Measurements from ENCODE around the gene CAP2. TPM values are rescaled to one million over a fixed set of nuclear protein-coding genes. Genes with fewer than 3 reads are reported as not detected.
A peak's percentile ranks its signal among the peaks of the same experiment; 100 is the strongest.

The CAP2 gene
- total RNA-seq, 1 donor from 2014 or later = 8.5 TPM

- no peak overlapping the region for H3K4me3 ChIP-seq (ENCODE audit: low read depth, low read length)
- H3K27me3 ChIP-seq (ENCODE audit: control insufficient read depth, insufficient read depth, low read length) = no peaks in the 10 kb centered on the region
- DNase-seq (ENCODE audit: low read depth) = no peak
- no peak for TF ChIP-seq CTCF (IDR thresholded peaks at IDR 0.05; ENCODE audit: insufficient read depth, low read length, poor library complexity, severe bottlenecking)
- no peaks in the 10 kb centered on the region for H3K36me3 ChIP-seq (ENCODE audit: control insufficient read depth, insufficient read depth, low read length)
These were observed 21.9 kb downstream of the CAP2 start for GRCh38 chr6:17415321-17415720.

- Histone ChIP-seq H3K4me3 (ENCODE audit: low read depth, low read length) (no peak overlapping the region), H3K36me3 (ENCODE audit: control insufficient read depth, insufficient read depth, low read length) (no peaks in the 10 kb centered on the region), H3K27me3 (ENCODE audit: control insufficient read depth, insufficient read depth, low read length) (no peaks in the 10 kb centered on the region)
- no peak for TF ChIP-seq CTCF (IDR thresholded peaks at IDR 0.05; ENCODE audit: insufficient read depth, low read length, poor library complexity, severe bottlenecking)
- DNase-seq (ENCODE audit: low read depth) = no peak
These were observed 23.4 kb downstream of the CAP2 start for GRCh38 chr6:17416806-17417205.

- no peaks in the 10 kb centered on the region for H3K36me3 ChIP-seq (ENCODE audit: control insufficient read depth, insufficient read depth, low read length)
- no peaks in the 10 kb centered on the region for H3K27me3 ChIP-seq (ENCODE audit: control insufficient read depth, insufficient read depth, low read length)
- DNase-seq (ENCODE audit: low read depth) = peak; percentile 76
- H3K4me3 ChIP-seq (ENCODE audit: low read depth, low read length) = no peak overlapping the region
- TF ChIP-seq CTCF (IDR thresholded peaks at IDR 0.05; ENCODE audit: insufficient read depth, low read length, poor library complexity, severe bottlenecking) = no peak
These were observed 24.4 kb downstream of the CAP2 start for GRCh38 chr6:17417817-17418216.

GRCh38 chr6:17418281-17419188 is 25.1 kb downstream of the CAP2 start:
- TF ChIP-seq CTCF (IDR thresholded peaks at IDR 0.05; ENCODE audit: insufficient read depth, low read length, poor library complexity, severe bottlenecking) = no peak
- no peak overlapping the region for H3K4me3 ChIP-seq (ENCODE audit: low read depth, low read length)

GRCh38 chr6:17419189-17419575 is 25.8 kb downstream of the CAP2 start:
- Histone ChIP-seq H3K4me3 (ENCODE audit: low read depth, low read length) (no peak overlapping the region), H3K27me3 (ENCODE audit: control insufficient read depth, insufficient read depth, low read length) (no peaks in the 10 kb centered on the region), H3K36me3 (ENCODE audit: control insufficient read depth, insufficient read depth, low read length) (no peaks in the 10 kb centered on the region)
- no peak for DNase-seq (ENCODE audit: low read depth)
- TF ChIP-seq CTCF (IDR thresholded peaks at IDR 0.05; ENCODE audit: insufficient read depth, low read length, poor library complexity, severe bottlenecking) = no peak

More at GRCh38 chr6:17418281-17419188, 25.1 kb downstream of the CAP2 start:
- H3K36me3 ChIP-seq (ENCODE audit: control insufficient read depth, insufficient read depth, low read length) = no peaks in the 10 kb centered on the region
- H3K27me3 ChIP-seq (ENCODE audit: control insufficient read depth, insufficient read depth, low read length) = no peaks in the 10 kb centered on the region
- DNase-seq (ENCODE audit: low read depth) = no peak
